ENCODE measurements around the gene SPRED3.
A peak's percentile ranks its signal among the peaks of the same experiment; 100 is the strongest.

Gene SPRED3

DNA sequence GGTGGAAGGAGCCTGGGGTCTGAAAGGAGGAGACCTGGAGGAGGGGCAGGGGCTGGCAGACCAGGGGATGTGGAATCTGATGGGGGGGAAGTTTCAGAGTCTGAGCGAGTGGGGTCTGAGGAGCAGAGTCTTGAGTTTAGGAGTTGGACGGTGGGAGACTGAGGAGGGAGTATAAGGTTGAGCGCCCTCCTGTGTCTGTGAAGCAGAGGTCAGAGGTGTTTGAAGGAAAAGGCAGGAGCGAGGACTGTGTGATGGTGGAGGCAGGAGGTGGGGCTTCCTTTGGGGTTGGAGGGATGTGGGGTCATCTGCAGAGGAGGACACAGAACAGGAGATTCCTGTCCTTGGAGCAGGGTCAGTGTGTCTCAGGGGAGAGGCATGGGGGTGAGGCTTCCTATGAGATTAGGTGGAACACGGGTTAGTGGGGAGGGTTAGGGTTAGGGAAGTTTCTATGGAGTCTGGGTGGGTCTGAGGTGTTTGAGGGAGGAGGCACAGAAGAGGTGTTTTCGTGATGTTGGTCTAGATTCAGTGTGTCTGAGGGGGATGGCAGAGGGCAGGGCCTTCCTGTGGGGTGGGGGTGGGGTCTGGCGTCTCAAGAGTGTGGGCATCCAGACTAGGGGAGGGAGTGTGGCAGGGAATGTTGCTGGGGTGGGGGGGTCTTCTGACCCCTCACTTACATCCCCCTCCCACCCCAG is 53.3 kb downstream of the SPRED3 start:
- Histone ChIP-seq H3K4me1 (ENCODE audit: insufficient read depth, low read length) (no peaks in the 10 kb centered on the region), H3K27ac (ENCODE audit: low read length) (no peak overlapping the region), H3K4me3 (ENCODE audit: low read depth in 1 of 2, low read length in 2 of 2) (no peak overlapping the region), H3K27me3 (ENCODE audit: insufficient read depth, low read length, poor library complexity) (no peaks in the 10 kb centered on the region), H3K9ac (ENCODE audit: low read depth, low read length) (no peak overlapping the region), H3K79me2 (ENCODE audit: insufficient read depth, low read length) (no peaks in the 10 kb centered on the region), H4K20me1 (ENCODE audit: insufficient read depth, low read length) (peaks cover 4% of the 10 kb centered on the region; the same call in 1 of the 2 replicates), H3K9me3 (ENCODE audit: insufficient read depth, low read length, severe bottlenecking) (no peaks in the 10 kb centered on the region), H3K4me2 (ENCODE audit: insufficient read depth, low read length) (no peak overlapping the region), H3K36me3 (ENCODE audit: insufficient read depth, low read length) (no peaks in the 10 kb centered on the region), H2AFZ (ENCODE audit: low read depth, low read length) (no peak overlapping the region)
- TF ChIP-seq, protein P1, sequence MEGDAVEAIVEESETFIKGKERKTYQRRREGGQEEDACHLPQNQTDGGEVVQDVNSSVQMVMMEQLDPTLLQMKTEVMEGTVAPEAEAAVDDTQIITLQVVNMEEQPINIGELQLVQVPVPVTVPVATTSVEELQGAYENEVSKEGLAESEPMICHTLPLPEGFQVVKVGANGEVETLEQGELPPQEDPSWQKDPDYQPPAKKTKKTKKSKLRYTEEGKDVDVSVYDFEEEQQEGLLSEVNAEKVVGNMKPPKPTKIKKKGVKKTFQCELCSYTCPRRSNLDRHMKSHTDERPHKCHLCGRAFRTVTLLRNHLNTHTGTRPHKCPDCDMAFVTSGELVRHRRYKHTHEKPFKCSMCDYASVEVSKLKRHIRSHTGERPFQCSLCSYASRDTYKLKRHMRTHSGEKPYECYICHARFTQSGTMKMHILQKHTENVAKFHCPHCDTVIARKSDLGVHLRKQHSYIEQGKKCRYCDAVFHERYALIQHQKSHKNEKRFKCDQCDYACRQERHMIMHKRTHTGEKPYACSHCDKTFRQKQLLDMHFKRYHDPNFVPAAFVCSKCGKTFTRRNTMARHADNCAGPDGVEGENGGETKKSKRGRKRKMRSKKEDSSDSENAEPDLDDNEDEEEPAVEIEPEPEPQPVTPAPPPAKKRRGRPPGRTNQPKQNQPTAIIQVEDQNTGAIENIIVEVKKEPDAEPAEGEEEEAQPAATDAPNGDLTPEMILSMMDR (IDR thresholded peaks at IDR 0.05; ENCODE audit: borderline replicate concordance, extremely low read depth, low read length, poor library complexity, severe bottlenecking) = peak; percentile 26
- TF ChIP-seq EZH2 (IDR thresholded peaks at IDR 0.05; ENCODE audit: borderline replicate concordance, low read depth, low read length, severe bottlenecking) = no peak
- DNase-seq (no peak), ATAC-seq (ENCODE audit: insufficient read depth, low read depth) (no peak; the same call in 2 of the 3 replicates)

DNA sequence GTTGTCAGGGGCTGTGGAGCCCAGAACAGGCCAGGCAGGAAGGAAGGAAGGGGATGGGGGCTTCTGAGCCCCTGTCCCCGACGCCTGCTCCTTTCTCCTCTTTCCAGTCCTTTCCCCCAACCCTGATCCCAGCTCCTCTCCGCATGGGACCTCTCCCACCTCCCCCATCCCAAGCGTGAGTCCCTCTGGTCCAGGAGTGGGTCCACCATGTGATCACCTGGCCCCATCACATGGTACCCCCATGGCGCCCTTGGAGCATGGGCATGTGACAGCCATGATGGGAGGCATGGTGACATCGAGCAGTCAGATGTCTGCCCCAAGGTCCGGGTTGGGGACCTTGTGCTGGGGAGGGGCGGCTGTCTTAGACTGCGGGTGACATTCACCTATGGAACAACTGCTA is 54.2 kb downstream of the SPRED3 start:
- H3K4me3 ChIP-seq (ENCODE audit: low read depth in 1 of 2, low read length in 2 of 2) = no peak overlapping the region
- no peak for DNase-seq
- no peaks in the 10 kb centered on the region for H3K27me3 ChIP-seq (ENCODE audit: insufficient read depth, low read length, poor library complexity)
- peaks cover 4% of the 10 kb centered on the region; the same call in 1 of the 2 replicates for H4K20me1 ChIP-seq (ENCODE audit: insufficient read depth, low read length)
- H3K36me3 ChIP-seq (ENCODE audit: insufficient read depth, low read length) = no peaks in the 10 kb centered on the region
- no peak for ATAC-seq (ENCODE audit: insufficient read depth, low read depth)
- H3K4me2 ChIP-seq (ENCODE audit: insufficient read depth, low read length) = no peak overlapping the region
- no peaks in the 10 kb centered on the region for H3K9me3 ChIP-seq (ENCODE audit: insufficient read depth, low read length, severe bottlenecking)
- H3K4me1 ChIP-seq (ENCODE audit: insufficient read depth, low read length) = no peaks in the 10 kb centered on the region
- no peak overlapping the region for H3K9ac ChIP-seq (ENCODE audit: low read depth, low read length)
- TF ChIP-seq, protein P1 (IDR thresholded peaks at IDR 0.05; ENCODE audit: borderline replicate concordance, extremely low read depth, low read length, poor library complexity, severe bottlenecking) = no peak
- no peak for TF ChIP-seq EZH2 (IDR thresholded peaks at IDR 0.05; ENCODE audit: borderline replicate concordance, low read depth, low read length, severe bottlenecking)
- H2AFZ ChIP-seq (ENCODE audit: low read depth, low read length) = no peak overlapping the region
- no peaks in the 10 kb centered on the region for H3K79me2 ChIP-seq (ENCODE audit: insufficient read depth, low read length)
- no peak overlapping the region for H3K27ac ChIP-seq (ENCODE audit: low read length)

DNA sequence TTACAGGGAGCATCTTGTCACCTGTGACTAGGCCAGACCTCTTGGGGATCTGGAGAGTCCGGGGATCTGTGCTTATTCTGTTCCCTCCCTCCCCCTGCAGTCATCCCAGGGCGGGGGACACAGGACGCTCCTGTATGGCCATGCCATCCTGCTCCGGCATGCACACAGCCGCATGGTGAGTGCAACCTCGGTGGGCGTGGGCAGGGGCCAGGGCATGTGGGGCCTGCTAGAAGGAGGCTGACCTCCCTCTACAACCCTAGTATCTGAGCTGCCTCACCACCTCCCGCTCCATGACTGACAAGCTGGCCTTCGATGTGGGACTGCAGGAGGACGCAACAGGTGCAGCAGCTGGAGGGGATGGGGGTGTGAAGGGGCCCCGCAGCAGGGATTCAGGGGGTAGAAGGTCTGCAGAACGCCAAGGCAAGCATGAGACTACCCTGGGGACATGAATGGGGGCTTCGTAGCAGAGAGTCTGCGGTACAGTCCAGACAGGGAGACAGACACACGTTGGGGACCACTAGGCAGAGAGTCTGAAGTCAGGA is 55.0 kb downstream of the SPRED3 start:
- no peaks in the 10 kb centered on the region for H3K36me3 ChIP-seq (ENCODE audit: insufficient read depth, low read length)
- no peak overlapping the region for H2AFZ ChIP-seq (ENCODE audit: low read depth, low read length)
- no peak for ATAC-seq (ENCODE audit: insufficient read depth, low read depth)
- TF ChIP-seq, protein P1 (IDR thresholded peaks at IDR 0.05; ENCODE audit: borderline replicate concordance, extremely low read depth, low read length, poor library complexity, severe bottlenecking) = no peak
- no peak for TF ChIP-seq EZH2 (IDR thresholded peaks at IDR 0.05; ENCODE audit: borderline replicate concordance, low read depth, low read length, severe bottlenecking)
- no peak overlapping the region for H3K4me2 ChIP-seq (ENCODE audit: insufficient read depth, low read length)
- H3K27ac ChIP-seq (ENCODE audit: low read length) = no peak overlapping the region
- no peak for DNase-seq
- H3K9me3 ChIP-seq (ENCODE audit: insufficient read depth, low read length, severe bottlenecking) = no peaks in the 10 kb centered on the region
- H3K27me3 ChIP-seq (ENCODE audit: insufficient read depth, low read length, poor library complexity) = no peaks in the 10 kb centered on the region
- no peaks in the 10 kb centered on the region for H3K4me1 ChIP-seq (ENCODE audit: insufficient read depth, low read length)
- H4K20me1 ChIP-seq (ENCODE audit: insufficient read depth, low read length) = peaks cover 4% of the 10 kb centered on the region; the same call in 1 of the 2 replicates
- no peak overlapping the region for H3K4me3 ChIP-seq (ENCODE audit: low read depth in 1 of 2, low read length in 2 of 2)
- no peak overlapping the region for H3K9ac ChIP-seq (ENCODE audit: low read depth, low read length)
- H3K79me2 ChIP-seq (ENCODE audit: insufficient read depth, low read length) = no peaks in the 10 kb centered on the region

All from DND-41 (cell line).